Bronchus fibroblast of lung (primary cell): Measurements from ENCODE around the gene CAMSAP3. TPM values are rescaled to one million over a fixed set of nuclear protein-coding genes. Genes with fewer than 3 reads are reported as not detected.

Experiments used
- total RNA-seq: library from RNA; depleted of rRNA; stranded (reverse); fragments of >200 nt; gene quantifications from 2 replicates; pipeline ENCODE4 v1.2.3, GENCODE V29; 2015

CAMSAP3 gene, protein sequence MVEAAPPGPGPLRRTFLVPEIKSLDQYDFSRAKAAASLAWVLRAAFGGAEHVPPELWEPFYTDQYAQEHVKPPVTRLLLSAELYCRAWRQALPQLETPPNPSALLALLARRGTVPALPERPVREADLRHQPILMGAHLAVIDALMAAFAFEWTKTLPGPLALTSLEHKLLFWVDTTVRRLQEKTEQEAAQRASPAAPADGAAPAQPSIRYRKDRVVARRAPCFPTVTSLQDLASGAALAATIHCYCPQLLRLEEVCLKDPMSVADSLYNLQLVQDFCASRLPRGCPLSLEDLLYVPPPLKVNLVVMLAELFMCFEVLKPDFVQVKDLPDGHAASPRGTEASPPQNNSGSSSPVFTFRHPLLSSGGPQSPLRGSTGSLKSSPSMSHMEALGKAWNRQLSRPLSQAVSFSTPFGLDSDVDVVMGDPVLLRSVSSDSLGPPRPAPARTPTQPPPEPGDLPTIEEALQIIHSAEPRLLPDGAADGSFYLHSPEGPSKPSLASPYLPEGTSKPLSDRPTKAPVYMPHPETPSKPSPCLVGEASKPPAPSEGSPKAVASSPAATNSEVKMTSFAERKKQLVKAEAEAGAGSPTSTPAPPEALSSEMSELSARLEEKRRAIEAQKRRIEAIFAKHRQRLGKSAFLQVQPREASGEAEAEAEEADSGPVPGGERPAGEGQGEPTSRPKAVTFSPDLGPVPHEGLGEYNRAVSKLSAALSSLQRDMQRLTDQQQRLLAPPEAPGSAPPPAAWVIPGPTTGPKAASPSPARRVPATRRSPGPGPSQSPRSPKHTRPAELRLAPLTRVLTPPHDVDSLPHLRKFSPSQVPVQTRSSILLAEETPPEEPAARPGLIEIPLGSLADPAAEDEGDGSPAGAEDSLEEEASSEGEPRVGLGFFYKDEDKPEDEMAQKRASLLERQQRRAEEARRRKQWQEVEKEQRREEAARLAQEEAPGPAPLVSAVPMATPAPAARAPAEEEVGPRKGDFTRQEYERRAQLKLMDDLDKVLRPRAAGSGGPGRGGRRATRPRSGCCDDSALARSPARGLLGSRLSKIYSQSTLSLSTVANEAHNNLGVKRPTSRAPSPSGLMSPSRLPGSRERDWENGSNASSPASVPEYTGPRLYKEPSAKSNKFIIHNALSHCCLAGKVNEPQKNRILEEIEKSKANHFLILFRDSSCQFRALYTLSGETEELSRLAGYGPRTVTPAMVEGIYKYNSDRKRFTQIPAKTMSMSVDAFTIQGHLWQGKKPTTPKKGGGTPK
- 0.17 TPM in 1 of 2 replicates, not detected in the other for total RNA-seq

DNA sequence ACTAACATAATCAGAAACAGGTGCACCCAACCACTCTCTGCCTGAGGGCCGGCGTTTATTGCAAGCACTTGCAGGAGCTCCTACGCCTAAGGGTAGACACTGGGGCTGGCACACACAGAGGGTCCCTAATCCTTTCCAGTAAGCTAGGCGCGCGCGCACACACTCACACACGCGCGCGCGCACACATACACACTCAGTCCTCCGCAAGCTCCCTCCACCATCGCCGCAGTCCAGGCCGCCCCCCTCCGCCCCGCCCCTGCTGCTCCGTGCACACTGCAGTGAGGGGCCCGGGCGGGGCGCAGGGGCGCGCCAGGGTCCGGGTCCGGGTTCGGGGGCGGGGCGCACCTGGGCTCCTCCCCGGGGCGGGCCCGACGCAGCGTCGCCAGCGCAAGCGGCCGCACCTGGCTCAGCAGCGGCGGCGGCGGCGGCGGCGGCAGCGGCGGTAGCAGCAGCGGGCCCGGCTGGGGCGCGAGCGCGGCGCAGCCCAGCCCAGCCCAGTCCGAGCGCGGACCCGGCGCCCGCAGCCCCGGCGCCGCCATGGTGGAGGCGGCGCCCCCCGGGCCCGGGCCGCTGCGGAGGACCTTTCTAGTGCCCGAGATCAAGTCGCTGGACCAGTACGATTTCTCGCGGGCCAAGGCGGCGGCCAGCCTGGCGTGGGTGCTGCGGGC lies at the start of gene CAMSAP3:
Gene CAMSAP3, plus strand, starts transcription at position 398 of the 668 bp plus-strand sequence. Its CDS starts 140 bp downstream, at position 538.

DNA sequence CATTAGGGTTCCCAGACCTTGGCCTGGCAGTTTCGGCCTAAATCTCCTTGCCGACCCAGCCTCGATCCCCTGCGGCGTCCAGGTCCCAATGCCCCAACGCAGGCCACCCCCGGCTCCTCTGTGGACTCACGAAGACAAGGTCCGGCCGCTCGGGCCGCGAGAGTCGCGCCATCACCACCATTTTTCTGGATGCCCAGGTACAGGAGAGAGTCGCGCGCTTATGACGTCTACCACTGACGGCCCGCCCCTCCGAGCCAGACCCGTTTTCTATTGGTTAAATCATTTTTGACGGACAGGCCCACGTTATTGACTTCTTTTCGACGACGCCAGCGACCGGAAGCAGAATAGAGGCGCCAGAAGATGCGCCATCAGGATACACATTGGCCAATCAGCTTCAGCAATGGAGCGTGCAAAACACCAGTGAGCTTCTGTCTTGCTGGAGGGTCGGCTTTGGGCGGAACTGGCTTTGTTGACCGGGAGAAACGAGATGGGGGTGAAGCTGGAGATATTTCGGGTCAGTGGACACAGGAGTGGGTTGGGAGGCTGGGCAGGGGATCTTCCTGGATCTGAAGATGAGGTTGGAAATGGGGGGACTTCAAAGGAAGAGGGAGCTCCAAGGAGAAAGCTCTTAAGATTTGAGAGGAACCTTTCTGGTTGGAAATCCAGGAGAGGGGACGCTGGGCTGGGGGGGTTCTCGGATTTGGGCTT lies 33.8 kb downstream of the CAMSAP3 start, which contains the start of the genes PET100 and XAB2:
Gene PET100, plus strand, starts transcription at position 447 of the 708 bp plus-strand sequence. Its CDS starts 41 bp downstream, at position 488.
Gene XAB2, minus strand, starts transcription at position 199 of the 708 bp plus-strand sequence. Its CDS starts 18 bp downstream, at position 181.

DNA sequence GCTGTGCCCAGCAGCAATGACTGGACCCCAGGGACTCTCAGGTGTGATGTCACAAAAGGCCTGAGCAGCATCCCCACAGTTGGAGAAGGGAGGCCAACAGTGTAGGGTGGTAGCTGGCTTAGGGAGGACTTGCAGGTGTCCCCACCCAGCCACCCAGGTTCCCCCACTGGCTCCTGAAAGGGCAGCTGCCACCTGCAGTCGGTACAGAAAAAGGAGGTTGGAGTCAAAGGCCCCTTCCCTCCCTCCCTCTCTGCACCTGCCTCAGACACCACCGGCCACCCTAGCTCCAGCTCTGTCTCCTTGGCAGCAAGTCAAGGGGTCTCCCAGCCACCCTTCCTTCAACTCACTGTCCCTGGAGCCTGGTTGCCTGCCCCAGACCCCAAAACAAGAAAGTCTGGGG lies 38.0 kb downstream of the CAMSAP3 start, which contains the start of gene PCP2:
Gene PCP2, minus strand, starts transcription at position 22 of the 400 bp plus-strand sequence. CDS start 262 bp downstream, outside the sequence.

DNA sequence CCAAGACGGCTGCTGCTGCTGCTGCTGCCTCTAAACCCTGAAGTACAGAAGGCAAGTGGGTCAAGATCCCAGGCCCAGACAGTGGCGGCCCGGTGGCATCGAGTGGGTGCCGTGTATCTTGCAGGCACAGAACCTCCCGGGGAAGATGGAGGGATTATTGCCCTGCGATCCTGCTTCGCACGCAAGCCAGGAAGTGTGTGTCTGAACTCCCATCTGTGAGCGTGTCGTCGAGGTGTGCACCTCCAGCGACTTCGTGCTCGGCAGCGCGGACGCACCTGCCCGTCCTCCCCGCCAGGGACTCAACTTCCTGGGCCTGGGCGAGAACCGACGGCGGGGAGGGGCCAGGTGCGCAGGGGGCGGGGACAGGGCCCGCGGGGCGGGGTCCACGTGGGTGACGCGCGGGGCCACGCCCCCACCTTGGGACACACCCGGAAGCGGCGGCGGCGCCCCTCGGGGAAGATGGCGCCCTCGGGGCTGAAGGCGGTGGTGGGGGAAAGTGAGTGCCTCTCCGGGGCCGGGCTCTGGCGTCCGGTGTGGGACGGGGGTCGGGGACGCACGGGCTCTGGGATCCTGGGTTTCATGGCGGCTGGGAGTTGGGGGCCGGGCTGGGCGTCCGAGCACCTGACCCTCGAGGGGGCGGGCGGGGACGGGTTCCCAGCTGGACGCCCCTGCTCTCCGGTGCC lies 41.2 kb downstream of the CAMSAP3 start, which contains the start of gene STXBP2:
Gene STXBP2, plus strand, starts transcription at position 420 of the 683 bp plus-strand sequence. Its CDS starts 40 bp downstream, at position 460.

Other genes with a start within 250 kb of the CAMSAP3 start
- gene ARHGEF18, start 246.9 kb upstream of the CAMSAP3 start, total RNA-seq = 29.4 and 32.0 TPM in 2 replicates
- gene PEX11G, start 106.8 kb upstream of the CAMSAP3 start, total RNA-seq = 3.4 and 4.4 TPM in 2 replicates
- gene ZNF358, start 79.8 kb upstream of the CAMSAP3 start, total RNA-seq = 32.4 and 36.0 TPM in 2 replicates
- 5.2 and 8.0 TPM in 2 replicates for gene MCOLN1, start 73.2 kb upstream of the CAMSAP3 start, total RNA-seq
- 86.8 and 95.0 TPM in 2 replicates for gene PNPLA6, start 60.1 kb upstream of the CAMSAP3 start, total RNA-seq
- 31.1 and 39.8 TPM in 2 replicates for gene XAB2, start 33.7 kb downstream of the CAMSAP3 start, total RNA-seq
- gene PET100, start 33.9 kb downstream of the CAMSAP3 start, total RNA-seq = 13.6 and 15.9 TPM in 2 replicates
- not detected in 2 replicates for gene PCP2, start 37.9 kb downstream of the CAMSAP3 start, total RNA-seq
- gene STXBP2, start 41.2 kb downstream of the CAMSAP3 start, total RNA-seq = 10.1 and 16.5 TPM in 2 replicates
- gene RETN, start 73.2 kb downstream of the CAMSAP3 start, total RNA-seq = not detected in 2 replicates
- gene MCEMP1, start 81.2 kb downstream of the CAMSAP3 start, total RNA-seq = not detected in 2 replicates
- gene TRAPPC5, start 85.0 kb downstream of the CAMSAP3 start, total RNA-seq = 75.8 and 93.9 TPM in 2 replicates
- gene FCER2, start 106.3 kb downstream of the CAMSAP3 start, total RNA-seq = not detected in 2 replicates
- not detected in 2 replicates for gene CLEC4G, start 136.2 kb downstream of the CAMSAP3 start, total RNA-seq
- gene CD209, start 151.7 kb downstream of the CAMSAP3 start, total RNA-seq = not detected in 2 replicates
- gene CLEC4M, start 167.4 kb downstream of the CAMSAP3 start, total RNA-seq = not detected in 2 replicates
- gene EVI5L, start 234.4 kb downstream of the CAMSAP3 start, total RNA-seq = 11.4 and 11.8 TPM in 2 replicates